Common myeloid progenitor, CD34-positive (primary cell): Measurements from ENCODE around the gene STIM1.
"Not testable (repeated sequence)": the region's sequence is repeated elsewhere in the genome, so short reads cannot be mapped to it uniquely, and the experiment has no call there.

ENCODE experiments used
- CTCF ChIA-PET: fragments of 350-600 bp; sonication (Branson Sonifier 250); formaldehyde crosslinking; loops from one replicate; lab custom pipeline; 2021; ENCODE audit warnings: antibody characterized with exemption; lab: Charles Lee
- POLR2A ChIA-PET: fragments of 350-600 bp; sonication (Branson Sonifier 250); formaldehyde crosslinking; loops from one replicate; lab custom pipeline; 2021; ENCODE audit warnings: antibody characterized with exemption; lab: Charles Lee
- DNase-seq, 3 donors: peaks; one replicate each; pipeline versions ENCODE4 v3.0.0 to v3.0.0-alpha.2; 2013
- H3K27ac ChIP-seq, 2 experiments: 1 replicate in 1 of 2; 2 replicates in 1 of 2; pipeline ENCODE4 v1.7.0; 2013; ENCODE audit warnings: inconsistent platforms in 2 of 2, low read length in 2 of 2, mild to moderate bottlenecking in 2 of 2, low read depth in 1 of 2, moderate library complexity in 1 of 2; ENCODE audit not compliant: severe bottlenecking in 2 of 2, insufficient read depth in 1 of 2, poor library complexity in 1 of 2
- H3K27me3 ChIP-seq, 5 experiments: replicated peaks in 2 of 5; 1 replicate in 3 of 5; 2 replicates in 2 of 5; pipeline versions ENCODE4 v1.6.1 to v1.7.0; 2013; ENCODE audit warnings: low read length in 4 of 5, mild to moderate bottlenecking in 2 of 5, moderate library complexity in 2 of 5, inconsistent platforms in 1 of 5; ENCODE audit not compliant: insufficient read depth in 5 of 5, control insufficient read depth in 4 of 5
- H3K36me3 ChIP-seq, 4 experiments: 1 replicate in 2 of 4; 2 replicates in 2 of 4; pipeline versions ENCODE4 v1.6.1 to v1.7.0; 2013; ENCODE audit warnings: low read length in 3 of 4, control low read depth in 1 of 4, mild to moderate bottlenecking in 1 of 4; ENCODE audit not compliant: control insufficient read depth in 4 of 4, insufficient read depth in 4 of 4
- H3K4me1 ChIP-seq, 4 experiments: 1 replicate in 3 of 4; 2 replicates in 1 of 4; pipeline versions ENCODE4 v1.6.1 to v1.7.1; 2013; ENCODE audit warnings: low read length in 3 of 4, mild to moderate bottlenecking in 3 of 4, control low read depth in 1 of 4, inconsistent platforms in 1 of 4, moderate library complexity in 1 of 4; ENCODE audit not compliant: control insufficient read depth in 4 of 4, insufficient read depth in 4 of 4; ENCODE audit errors: control extremely low read depth in 1 of 4
- H3K4me3 ChIP-seq, 7 experiments: 1 replicate in 4 of 7; 2 replicates in 3 of 7; pipeline versions ENCODE4 v1.5.1 to v1.7.0; 2013; ENCODE audit warnings: mild to moderate bottlenecking in 7 of 7, low read length in 6 of 7, moderate library complexity in 6 of 7, inconsistent platforms in 2 of 7, low read depth in 2 of 7, control low read depth in 1 of 7; ENCODE audit not compliant: insufficient read depth in 4 of 7, control insufficient read depth in 1 of 7; ENCODE audit errors: extremely low read depth in 1 of 7
- H3K9me3 ChIP-seq, 5 experiments: 1 replicate in 4 of 5; 2 replicates in 1 of 5; pipeline versions ENCODE4 v1.6.1 to v1.7.1; 2013; ENCODE audit warnings: low read length in 4 of 5, mild to moderate bottlenecking in 2 of 5, inconsistent platforms in 1 of 5, low read depth in 1 of 5, moderate library complexity in 1 of 5; ENCODE audit not compliant: control insufficient read depth in 4 of 5, insufficient read depth in 2 of 5; ENCODE audit errors: control extremely low read depth in 1 of 5
- WGBS: methylation state at CpG from one replicate; pipeline ENCODE4 v1.1.5; 2013; ENCODE audit not compliant: insufficient coverage; 5-methylcytosine and 5-hydroxymethylcytosine counted together

STIM1 gene

DNA sequence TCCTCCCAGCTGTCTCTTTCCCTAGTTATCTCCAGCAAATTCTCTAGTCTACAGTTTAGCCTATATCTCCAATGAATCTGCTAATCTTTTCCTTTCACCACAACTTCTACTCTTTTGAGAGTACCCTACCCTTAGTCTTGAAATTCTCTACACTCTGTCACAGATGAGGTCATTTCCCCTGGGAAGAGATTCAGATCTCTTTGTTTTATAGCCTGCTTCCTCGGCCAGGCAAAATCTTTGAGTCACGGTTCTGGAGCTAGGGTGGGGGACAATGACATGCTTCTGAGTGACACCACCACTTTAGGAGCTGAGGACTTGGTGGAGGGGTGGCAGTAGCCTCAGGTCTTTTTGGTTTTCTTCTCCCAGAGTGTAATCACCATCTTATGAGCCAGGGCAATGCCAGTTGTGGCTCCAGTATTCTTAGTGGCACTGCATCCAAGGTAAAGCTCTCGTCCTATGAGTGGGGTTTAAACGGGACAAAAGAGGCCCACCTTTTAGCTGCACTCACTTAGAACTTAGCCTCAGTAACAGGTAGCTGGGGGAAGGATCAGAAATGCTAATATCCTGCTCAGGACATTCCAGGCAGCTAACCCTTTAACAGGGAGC, 140.6 kb downstream of the STIM1 start:
- H3K4me1 ChIP-seq = peaks cover 0 to 10% (median 8%) of the 10 kb centered on the region in 4 experiments
- 28% methylated on average over 3 of the region's 4 CpGs for WGBS
- peak; percentile 81 to 89 (median 83) for DNase-seq
- peak overlapping the region in 1 of 7 experiments; percentile 25 for H3K4me3 ChIP-seq
- ChIA-PET POLR2A (no interaction called here), CTCF (interaction anchor here (0.6 to 2.8 kb wide), 16 partner anchors 11 to 262 kb away, joined by 3 to 14 read pairs (median 4); partner anchors contain the start of gene STIM1)
- peaks cover 0 to 2% (median under 1%) of the 10 kb centered on the region in 4 experiments for H3K36me3 ChIP-seq
- peak overlapping the region; percentile 9 to 75 for H3K27ac ChIP-seq
- peaks cover 0 to 24% (median 3%) of the 10 kb centered on the region in 5 experiments for H3K9me3 ChIP-seq
- no peaks in the 10 kb centered on the region for H3K27me3 ChIP-seq

- peak overlapping the region in 1 of 7 experiments; percentile 25 for H3K4me3 ChIP-seq
- DNase-seq = no peak
- H3K4me1 ChIP-seq = peaks cover 0 to 10% (median 8%) of the 10 kb centered on the region in 4 experiments
- no peaks in the 10 kb centered on the region for H3K27me3 ChIP-seq
- WGBS = 100% methylated on average over 1 of the region's 1 CpG
- peaks cover 0 to 24% (median 3%) of the 10 kb centered on the region in 5 experiments for H3K9me3 ChIP-seq
- peaks cover 0 to 2% (median under 1%) of the 10 kb centered on the region in 4 experiments for H3K36me3 ChIP-seq
- ChIA-PET CTCF (interaction anchor here (0.6 to 2.8 kb wide), 17 partner anchors 11 to 262 kb away, joined by 3 to 14 read pairs (median 4); partner anchors contain the start of gene STIM1), POLR2A (no interaction called here)
- H3K27ac ChIP-seq = peak overlapping the region in 1 of 2 experiments; percentile 75
Observed at GRCh38 chr11:3996651-3997050, 141.2 kb downstream of the STIM1 start.

DNA sequence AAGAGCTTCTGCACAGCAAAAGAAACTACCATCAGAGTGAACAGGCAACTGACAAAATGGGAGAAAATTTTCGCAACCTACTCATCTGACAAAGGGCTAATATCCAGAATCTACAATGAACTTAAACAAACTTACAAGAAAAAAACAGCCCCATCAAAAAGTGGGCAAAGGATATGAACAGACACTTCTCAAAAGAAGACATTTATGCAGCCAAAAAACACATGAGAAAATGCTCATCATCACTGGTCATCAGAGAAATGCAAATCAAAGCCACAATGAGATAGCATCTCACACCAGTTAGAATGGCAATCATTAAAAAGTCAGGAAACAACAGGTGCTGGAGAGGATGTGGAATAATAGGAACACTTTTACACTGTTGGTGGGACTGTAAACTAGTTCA, 149.3 kb downstream of the STIM1 start:
- DNase-seq, H3K4me1 ChIP-seq, H3K27me3 ChIP-seq, H3K36me3 ChIP-seq, CTCF ChIA-PET, H3K27ac ChIP-seq, H3K4me3 ChIP-seq, POLR2A ChIA-PET, H3K9me3 ChIP-seq: not testable (repeated sequence)
- whole genome bisulfite sequencing = no CpG with 5 or more reads among the region's 1 CpG

GRCh38 chr11:4006946-4007680, 151.6 kb downstream of the STIM1 start:
- CTCF ChIA-PET = interaction anchor here (0.9 to 3.1 kb wide), 6 partner anchors 10 to 66 kb away, joined by 3 to 14 read pairs (median 5); no protein-coding TSS in a partner anchor
- Histone ChIP-seq H3K27ac (no peak overlapping the region), H3K9me3 (no peaks in the 10 kb centered on the region), H3K36me3 (no peaks in the 10 kb centered on the region), H3K27me3 (no peaks in the 10 kb centered on the region), H3K4me1 (no peaks in the 10 kb centered on the region), H3K4me3 (no peak overlapping the region)
- POLR2A ChIA-PET = interaction anchor here (0.6 kb wide), 1 partner anchor 200 kb away, joined by 3 read pairs; no protein-coding TSS in a partner anchor
- 80% methylated on average over 2 of the region's 3 CpGs for WGBS
- no peak for DNase-seq

GRCh38 chr11:4008116-4008515, 152.7 kb downstream of the STIM1 start:
- ChIA-PET CTCF (interaction anchor here (1.2 to 3.1 kb wide), 4 partner anchors 11 to 65 kb away, joined by 4 to 14 read pairs (median 6); no protein-coding TSS in a partner anchor), POLR2A (no interaction called here)
- no peaks in the 10 kb centered on the region for H3K4me1 ChIP-seq
- no peak for DNase-seq
- no peaks in the 10 kb centered on the region for H3K36me3 ChIP-seq
- no peak overlapping the region for H3K27ac ChIP-seq
- no peaks in the 10 kb centered on the region for H3K27me3 ChIP-seq
- no peaks in the 10 kb centered on the region for H3K9me3 ChIP-seq
- H3K4me3 ChIP-seq = no peak overlapping the region

DNA sequence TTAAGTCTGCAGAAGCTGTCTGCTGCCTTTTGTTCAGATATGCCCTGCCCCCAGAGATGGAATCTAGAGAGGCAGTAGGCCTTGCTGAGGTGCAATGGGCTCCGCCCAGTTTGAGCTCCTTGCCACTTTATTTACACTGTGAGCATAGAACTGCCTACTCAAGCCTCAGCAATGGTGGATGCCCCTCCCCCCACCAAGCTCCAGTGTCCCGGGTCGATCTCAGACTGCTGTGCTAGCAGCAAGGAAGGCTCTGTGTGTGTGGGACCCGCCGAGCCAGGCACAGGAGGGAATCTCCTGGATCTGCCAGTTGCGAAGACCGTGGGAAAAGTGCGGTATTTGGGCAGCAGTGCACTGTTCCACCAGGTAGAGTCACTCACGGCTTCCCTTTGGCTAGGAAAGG, 161.1 kb downstream of the STIM1 start:
- CTCF ChIA-PET = interaction anchor here (0.9 to 1.8 kb wide), 8 partner anchors 9 to 175 kb away, joined by 3 to 6 read pairs (median 3); partner anchors contain the start of gene STIM1
- DNase-seq, H3K36me3 ChIP-seq, H3K9me3 ChIP-seq, H3K4me3 ChIP-seq, POLR2A ChIA-PET, H3K27ac ChIP-seq, H3K27me3 ChIP-seq: not testable (repeated sequence)
- 97% methylated on average over 8 of the region's 9 CpGs for WGBS
- peaks cover 0 to 10% (median 0%) of the 10 kb centered on the region in 4 experiments for H3K4me1 ChIP-seq
